BE2C (cell line): ENCODE data around the gene RPL12.

Source experiments
- DNase-seq: peaks from one replicate; pipeline ENCODE4 v3.0.0-alpha.2; 2020
- H3K27me3 ChIP-seq: fragments of 250-450 bp; sonication (Bioruptor Pico); 2 replicates; pipeline ENCODE4 v1.5.1; 2020; ENCODE audit warnings: mild to moderate bottlenecking
- H3K36me3 ChIP-seq: fragments of 250-450 bp; sonication (Bioruptor Pico); 2 replicates; pipeline ENCODE4 v1.5.1; 2020; ENCODE audit warnings: mild to moderate bottlenecking
- H3K4me1 ChIP-seq: fragments of 250-450 bp; sonication (Bioruptor Pico); 2 replicates; pipeline ENCODE4 v1.5.1; 2020
- H3K4me3 ChIP-seq: 2 replicates; pipeline ENCODE4 v1.5.1; 2011; ENCODE audit warnings: low read depth, low read length
- H3K9me3 ChIP-seq: fragments of 250-450 bp; sonication (Bioruptor Pico); 2 replicates; pipeline ENCODE4 v1.5.1; 2020
- TF ChIP-seq, protein P1 (sequence below): IDR thresholded peaks from 2 replicates; pipeline ENCODE4 v1.5.1; 2012; ENCODE audit warnings: mild to moderate bottlenecking, low read depth, low read length

RPL12 gene

DNA sequence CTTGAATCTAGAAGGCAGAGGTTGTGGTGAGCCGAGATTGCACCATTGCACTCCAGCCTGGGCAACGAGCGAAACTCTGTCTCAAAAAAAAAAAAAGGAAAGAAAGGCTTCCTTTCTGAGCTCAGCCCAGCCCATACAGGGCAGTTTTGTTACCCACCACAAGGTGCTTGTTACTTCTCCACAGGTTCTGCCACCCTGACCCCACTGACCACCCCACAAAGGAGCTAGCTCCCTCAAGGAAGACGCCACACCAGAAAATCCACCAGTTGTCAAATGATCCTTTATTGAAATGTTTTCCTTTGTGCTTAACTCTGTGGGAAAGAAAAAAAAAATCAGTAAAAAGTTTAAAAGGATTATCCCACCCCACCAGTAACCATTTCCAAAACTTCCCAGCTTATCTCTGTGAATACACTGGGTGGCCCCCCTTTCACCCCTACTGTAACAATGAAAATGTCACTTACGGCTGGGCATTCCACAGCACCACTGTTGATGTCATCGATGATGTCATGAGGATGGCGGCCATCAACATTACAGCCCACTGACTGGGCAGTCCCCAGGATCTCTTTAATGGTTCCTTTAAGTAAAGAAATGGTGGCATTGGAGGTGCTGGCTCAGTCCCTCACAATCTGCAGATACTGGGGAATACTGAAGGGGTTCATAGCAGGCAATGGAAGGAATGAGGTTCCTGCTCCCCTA lies 3.6 kb downstream of the RPL12 start:
- Histone ChIP-seq H3K27me3 (no peaks in the 10 kb centered on the region), H3K36me3 (peaks cover 82% of the 10 kb centered on the region)
- DNase-seq = no peak

DNA sequence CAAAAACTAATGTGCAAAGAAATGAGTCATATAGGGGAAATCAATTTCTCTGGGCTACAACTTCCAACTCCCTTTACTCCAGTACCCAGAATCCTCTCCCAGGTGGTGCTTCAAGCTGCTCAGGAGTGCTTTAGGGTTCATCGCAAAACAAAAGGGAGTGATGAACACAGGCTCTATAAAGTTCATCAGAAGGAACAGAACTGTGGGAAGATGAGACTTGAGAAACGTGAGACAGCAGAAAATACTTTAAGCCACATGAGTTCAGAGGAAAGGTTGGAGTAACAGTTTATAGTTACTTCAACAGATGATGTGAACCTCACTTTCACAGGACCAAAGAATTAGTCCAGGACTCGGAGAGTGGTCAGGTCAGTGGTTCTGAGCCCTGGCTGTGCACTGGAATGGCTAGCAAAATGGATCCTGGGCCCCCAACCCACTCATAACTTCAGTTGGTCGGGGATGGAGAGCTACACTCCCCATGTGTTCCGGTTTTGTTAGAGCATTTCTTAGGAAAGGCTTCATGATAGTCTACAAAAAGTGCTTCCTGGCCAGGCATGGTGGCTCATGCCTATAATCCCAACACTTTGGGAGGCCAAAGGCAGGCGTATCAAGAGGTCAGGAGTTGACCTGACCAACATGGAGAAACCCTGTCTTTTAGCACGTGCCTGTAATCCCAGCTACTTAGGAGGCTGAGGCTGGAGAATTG lies 4.3 kb downstream of the RPL12 start:
- no peak for DNase-seq
- H3K36me3 ChIP-seq = peaks cover 87% of the 10 kb centered on the region
- H3K4me1 ChIP-seq = no peaks in the 10 kb centered on the region
- TF ChIP-seq, protein P1, sequence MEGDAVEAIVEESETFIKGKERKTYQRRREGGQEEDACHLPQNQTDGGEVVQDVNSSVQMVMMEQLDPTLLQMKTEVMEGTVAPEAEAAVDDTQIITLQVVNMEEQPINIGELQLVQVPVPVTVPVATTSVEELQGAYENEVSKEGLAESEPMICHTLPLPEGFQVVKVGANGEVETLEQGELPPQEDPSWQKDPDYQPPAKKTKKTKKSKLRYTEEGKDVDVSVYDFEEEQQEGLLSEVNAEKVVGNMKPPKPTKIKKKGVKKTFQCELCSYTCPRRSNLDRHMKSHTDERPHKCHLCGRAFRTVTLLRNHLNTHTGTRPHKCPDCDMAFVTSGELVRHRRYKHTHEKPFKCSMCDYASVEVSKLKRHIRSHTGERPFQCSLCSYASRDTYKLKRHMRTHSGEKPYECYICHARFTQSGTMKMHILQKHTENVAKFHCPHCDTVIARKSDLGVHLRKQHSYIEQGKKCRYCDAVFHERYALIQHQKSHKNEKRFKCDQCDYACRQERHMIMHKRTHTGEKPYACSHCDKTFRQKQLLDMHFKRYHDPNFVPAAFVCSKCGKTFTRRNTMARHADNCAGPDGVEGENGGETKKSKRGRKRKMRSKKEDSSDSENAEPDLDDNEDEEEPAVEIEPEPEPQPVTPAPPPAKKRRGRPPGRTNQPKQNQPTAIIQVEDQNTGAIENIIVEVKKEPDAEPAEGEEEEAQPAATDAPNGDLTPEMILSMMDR = no peak
- no peak overlapping the region for H3K4me3 ChIP-seq
- H3K9me3 ChIP-seq = peaks cover 2% of the 10 kb centered on the region
- H3K27me3 ChIP-seq = no peaks in the 10 kb centered on the region

More for the DNA sequence above, 3.6 kb downstream of the RPL12 start:
- Histone ChIP-seq H3K4me3 (no peak overlapping the region), H3K9me3 (peaks cover 2% of the 10 kb centered on the region), H3K4me1 (no peaks in the 10 kb centered on the region)
- TF ChIP-seq, protein P1 = no peak

DNA sequence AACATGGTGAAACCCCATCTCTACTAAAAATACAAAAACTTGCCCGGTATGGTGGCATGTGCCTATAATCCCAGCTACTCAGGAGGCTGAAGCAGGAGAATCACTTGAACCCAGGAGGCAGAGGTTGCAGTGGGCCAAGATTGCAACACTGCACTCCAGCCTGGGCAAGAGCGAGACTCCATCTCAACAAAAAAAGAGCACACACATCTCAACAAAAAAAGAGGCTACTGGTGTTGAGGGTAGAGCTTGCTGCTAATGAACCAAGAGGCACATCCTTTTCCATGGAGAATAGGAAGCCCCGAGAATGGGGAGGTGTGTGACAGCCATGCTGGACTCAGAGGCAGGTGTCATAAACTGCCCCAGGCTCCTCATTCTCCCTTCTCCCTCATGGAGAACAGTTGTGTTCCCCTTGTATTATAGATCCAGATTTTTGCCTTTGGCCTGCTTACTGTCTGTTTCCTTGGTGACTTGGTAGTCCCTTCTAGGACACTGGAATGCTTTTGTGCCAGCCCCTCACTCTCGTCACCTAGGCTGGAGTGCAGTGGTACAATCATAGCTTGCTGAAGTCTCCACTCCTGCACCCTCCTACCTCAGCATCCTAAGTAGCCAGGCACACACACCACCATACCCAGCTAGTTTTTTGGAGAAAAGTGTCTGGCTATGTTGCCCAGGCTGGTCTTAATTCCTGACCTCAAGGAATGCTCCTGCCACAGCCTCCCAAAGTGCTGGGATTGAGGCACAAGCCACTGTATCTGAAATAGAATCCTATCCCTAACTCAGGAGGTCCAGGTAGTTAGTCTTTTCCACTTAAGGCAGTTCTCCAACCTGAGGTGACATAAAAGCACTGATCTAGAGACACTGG lies 5.1 kb downstream of the RPL12 start:
- Histone ChIP-seq H3K4me3 (no peak overlapping the region), H3K9me3 (peaks cover 2% of the 10 kb centered on the region), H3K36me3 (peaks cover 95% of the 10 kb centered on the region), H3K4me1 (no peaks in the 10 kb centered on the region), H3K27me3 (no peaks in the 10 kb centered on the region)
- DNase-seq = no peak
- TF ChIP-seq, protein P1 = no peak

DNA sequence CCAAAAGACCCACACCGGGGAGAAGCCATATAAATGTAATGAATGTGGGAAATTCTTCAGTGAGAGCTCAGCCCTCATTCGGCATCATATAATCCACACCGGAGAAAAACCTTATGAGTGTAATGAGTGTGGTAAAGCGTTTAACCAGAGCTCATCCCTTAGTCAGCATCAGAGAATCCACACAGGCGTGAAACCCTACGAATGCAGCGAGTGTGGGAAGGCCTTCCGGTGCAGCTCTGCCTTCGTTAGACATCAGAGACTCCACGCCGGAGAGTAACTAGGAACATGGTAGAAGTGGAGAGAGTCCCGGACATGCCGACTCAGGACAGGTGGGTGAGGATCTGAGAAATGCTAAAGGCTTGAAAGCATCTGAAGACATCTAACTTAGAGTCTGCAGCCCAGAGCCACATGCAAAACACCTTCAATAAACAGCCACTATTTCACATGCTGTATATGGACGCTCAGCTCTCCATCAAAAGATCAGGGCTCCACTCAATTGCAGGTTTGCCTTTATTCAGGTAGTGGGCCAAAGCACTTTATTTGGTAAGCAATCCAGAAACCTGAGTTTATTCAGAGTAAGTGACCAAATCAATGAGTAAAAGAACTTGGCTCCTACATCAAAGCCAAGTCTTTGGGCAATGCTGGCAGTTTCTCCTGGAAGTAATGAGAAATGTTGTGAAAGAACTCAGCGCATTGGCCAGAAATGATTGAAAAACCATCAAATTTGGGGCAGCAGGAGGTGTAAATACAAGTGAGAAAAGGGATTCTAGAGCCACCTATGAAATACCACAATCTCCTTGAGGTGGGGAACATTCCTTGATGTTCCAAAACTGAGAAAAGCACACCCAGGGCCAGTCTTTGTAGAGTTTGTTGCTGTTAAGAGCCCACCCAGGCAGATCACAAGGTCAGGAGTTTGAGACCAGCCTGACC lies 6.0 kb downstream of the RPL12 start:
- Histone ChIP-seq H3K27me3 (no peaks in the 10 kb centered on the region), H3K36me3 (peaks cover 95% of the 10 kb centered on the region), H3K4me3 (no peak overlapping the region), H3K9me3 (peaks cover 2% of the 10 kb centered on the region), H3K4me1 (no peaks in the 10 kb centered on the region)
- DNase-seq = no peak
- TF ChIP-seq, protein P1 = no peak

DNA sequence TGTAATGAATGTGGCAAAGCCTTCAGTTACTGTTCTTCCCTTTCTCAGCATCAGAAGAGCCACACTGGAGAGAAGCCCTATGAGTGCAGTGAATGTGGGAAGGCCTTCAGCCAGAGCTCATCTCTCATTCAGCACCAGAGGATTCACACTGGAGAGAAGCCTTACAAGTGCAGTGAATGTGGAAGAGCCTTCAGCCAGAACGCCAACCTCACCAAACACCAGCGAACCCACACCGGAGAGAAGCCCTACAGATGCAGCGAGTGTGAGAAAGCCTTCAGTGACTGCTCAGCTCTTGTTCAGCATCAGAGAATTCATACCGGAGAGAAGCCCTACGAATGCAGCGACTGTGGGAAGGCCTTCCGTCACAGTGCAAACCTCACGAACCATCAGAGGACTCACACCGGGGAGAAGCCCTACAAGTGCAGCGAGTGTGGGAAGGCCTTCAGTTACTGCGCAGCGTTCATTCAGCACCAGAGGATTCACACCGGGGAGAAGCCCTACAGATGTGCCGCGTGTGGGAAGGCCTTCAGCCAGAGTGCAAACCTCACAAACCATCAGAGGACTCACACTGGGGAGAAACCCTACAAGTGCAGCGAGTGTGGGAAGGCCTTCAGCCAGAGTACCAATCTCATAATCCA lies 6.8 kb downstream of the RPL12 start:
- H3K27me3 ChIP-seq = no peaks in the 10 kb centered on the region
- no peak overlapping the region for H3K4me3 ChIP-seq
- H3K4me1 ChIP-seq = no peaks in the 10 kb centered on the region
- DNase-seq = no peak
- H3K9me3 ChIP-seq = peaks cover 2% of the 10 kb centered on the region
- TF ChIP-seq, protein P1 = no peak
- H3K36me3 ChIP-seq = peaks cover 93% of the 10 kb centered on the region
